GM12878 (cell line): ENCODE data around the gene RAB21. TPM values are rescaled to one million over a fixed set of nuclear protein-coding genes. Genes with fewer than 3 reads are reported as not detected.

Source experiments
- BHLHE40 ChIP-seq, 2 experiments: fragments of 450-650 bp in 1 of 2; IDR thresholded peaks; 2 replicates each; pipeline ENCODE4 v1.6.1; 2011 to 2017; ENCODE audit warnings: low read depth in 2 of 2, borderline replicate concordance in 1 of 2, improper control_type of control experiment in 1 of 2, low read length in 1 of 2, mild to moderate bottlenecking in 1 of 2
- EZH2 ChIP-seq: IDR thresholded peaks from 2 replicates; pipeline ENCODE4 v1.6.1; 2012; ENCODE audit warnings: low read depth, mild to moderate bottlenecking, control low read depth, inconsistent platforms, low read length, borderline replicate concordance; ENCODE audit not compliant: control insufficient read depth
- IRF4 ChIP-seq: IDR thresholded peaks from 2 replicates; pipeline ENCODE4 v1.6.1; 2011; ENCODE audit warnings: low read depth, low read length
- MEF2B ChIP-seq: fragments of 450-650 bp; IDR thresholded peaks from 2 replicates; pipeline ENCODE4 v1.6.1; 2018; ENCODE audit warnings: mild to moderate bottlenecking, moderate library complexity; ENCODE audit not compliant: partially characterized antibody, poor library complexity, severe bottlenecking
- MLLT1 ChIP-seq: fragments of 450-650 bp; IDR thresholded peaks from 2 replicates; pipeline ENCODE4 v1.6.1; 2016; ENCODE audit warnings: mild to moderate bottlenecking
- PRDM15 ChIP-seq: fragments of 450-650 bp; formaldehyde crosslinking; IDR thresholded peaks from 2 replicates; pipeline ENCODE4 v1.4.0; 2020; ENCODE audit warnings: mild to moderate bottlenecking, moderate library complexity
- RBBP5 ChIP-seq: fragments of 200-600 bp; sonication (generic); conservative IDR thresholded peaks from 2 replicates; pipeline ENCODE4 v1.6.1; 2016
- SPI1 ChIP-seq: IDR thresholded peaks from 2 replicates; pipeline ENCODE4 v1.6.1; 2011; ENCODE audit warnings: low read depth, mild to moderate bottlenecking, low read length, moderate library complexity, borderline replicate concordance; ENCODE audit not compliant: insufficient read depth
- SUPT20H ChIP-seq: IDR thresholded peaks from 2 replicates; pipeline ENCODE4 v1.6.1; 2011; ENCODE audit warnings: low read depth, mild to moderate bottlenecking, low read length, moderate library complexity, borderline replicate concordance; ENCODE audit not compliant: control insufficient read depth
- TCF12 ChIP-seq: IDR thresholded peaks from 2 replicates; pipeline ENCODE4 v1.6.1; 2011; ENCODE audit warnings: low read depth, mild to moderate bottlenecking, low read length
- USF2 ChIP-seq: IDR thresholded peaks from 2 replicates; pipeline ENCODE4 v1.6.1; 2011; ENCODE audit warnings: low read depth, low read length, improper control_type of control experiment, borderline replicate concordance
- ZNF24 ChIP-seq: fragments of 450-650 bp; IDR thresholded peaks from 2 replicates; pipeline ENCODE4 v1.6.1; 2017; ENCODE audit warnings: antibody characterized with exemption, mild to moderate bottlenecking
- polyA plus RNA-seq, 11 experiments: library from polyadenylated mRNA; depleted of rRNA in 4 of 11; unstranded in 6 of 11; stranded (reverse) in 5 of 11; fragments of >200 nt; fragmentation: Nextera tagmentation in 4 of 11; fragmentation: Illumina TruSeq in 1 of 11; extraction: Ambion mirVana in 4 of 11; extraction: Trizol in 1 of 11; gene quantifications; 1 replicate in 1 of 11; 2 replicates in 10 of 11; pipeline versions ENCODE4 v1.2.1 to v1.2.3, GENCODE V29; 2011 to 2016; ENCODE audit warnings: inconsistent platforms in 2 of 11, missing spikeins in 2 of 11, low read depth in 1 of 11
- total RNA-seq, 4 experiments: library from RNA; depleted of rRNA in 3 of 4; stranded (reverse); fragments of >200 nt in 3 of 4; fragmentation: Illumina TruSeq in 1 of 4; extraction: Trizol in 1 of 4; gene quantifications; 2 replicates each; pipeline versions ENCODE4 v1.2.1 to v1.2.3, GENCODE V29; 2013 to 2021

The RAB21 gene
- total and polyA plus RNA-seq, 10 of the 15 experiments (the other 5 are each of a cell fraction or from before 2014, with no cell fraction given) = 2.8 to 42.8 (median 16.1) TPM

- TF ChIP-seq SUPT20H (no peak), TCF12 (no peak), MEF2B (no peak), BHLHE40 (IDR thresholded peaks at IDR 0.05; ENCODE audit: borderline replicate concordance in 1 of 2, low read depth in 2 of 2, low read length in 1 of 2) (peak; percentile 99 to 100), RBBP5 (0 out of 2 replicates have a peak, but pooled peaks have one; percentile 25), IRF4 (no peak), ZNF24 (no peak), EZH2 (no peak), SPI1 (no peak), PRDM15 (peak; percentile 53; the same call in 1 of the 2 replicates), MLLT1 (no peak; the same call in 1 of the 2 replicates), USF2 (peak; percentile 93)
Measured at GRCh38 chr12:71754461-71755145, at the start of gene RAB21 (continued).
